ENCODE results near the gene PCGF5.
A peak's percentile ranks its signal among the peaks of the same experiment; 100 is the strongest.
"Not testable (repeated sequence)": the region's sequence is repeated elsewhere in the genome, so short reads cannot be mapped to it uniquely, and the experiment has no call there.

Gene PCGF5

DNA sequence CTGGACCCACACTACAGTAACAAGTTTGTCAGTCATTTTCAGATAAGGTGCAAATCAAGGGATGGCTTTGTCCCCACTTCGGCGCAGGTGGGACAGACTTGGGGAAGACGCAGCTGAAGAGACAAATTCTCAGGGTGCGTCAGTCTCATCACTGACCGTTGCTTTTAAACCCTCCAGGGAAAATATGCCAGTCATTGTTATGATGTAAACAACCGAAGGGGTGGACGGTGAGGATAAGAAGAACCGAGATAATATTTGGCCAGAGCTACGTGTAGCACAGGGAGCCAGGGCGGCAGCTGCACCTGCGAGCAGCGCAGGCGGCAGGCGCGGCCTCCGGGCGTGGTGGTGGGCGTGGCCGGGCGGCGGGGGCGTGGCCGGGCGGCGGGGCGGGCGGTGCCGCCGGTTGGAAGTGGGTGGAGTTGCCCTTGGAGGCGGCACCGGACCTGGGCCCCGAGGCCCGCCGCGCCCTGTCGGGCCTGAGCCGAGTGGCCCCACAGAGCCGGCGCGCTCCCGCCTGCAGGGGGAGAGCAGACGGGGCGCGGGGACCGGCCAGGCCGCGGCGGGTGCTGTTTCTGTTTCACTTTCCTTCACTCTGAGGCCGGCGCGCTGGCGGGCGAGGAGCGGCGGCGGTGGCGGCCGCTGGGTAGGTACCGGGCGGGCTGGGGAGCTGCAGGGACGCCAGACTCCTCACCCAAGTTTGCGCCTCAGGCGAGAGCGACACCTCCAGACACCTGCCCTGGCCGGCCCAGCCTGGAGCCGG lies at the start of gene PCGF5:
PCGF5 (plus strand) TSS at position 470 of the 760 bp plus-strand sequence. CDS start 2,209 bp downstream, outside the sequence.
- peaks cover 53% of the 10 kb centered on the region for H3K27me3 Mint-ChIP-seq (ENCODE audit: low read depth, poor library complexity)
- peaks cover 6% of the 10 kb centered on the region for H3K4me1 Mint-ChIP-seq
- H3K36me3 Mint-ChIP-seq (ENCODE audit: low read depth): no peaks in the 10 kb centered on the region
- TF ChIP-seq, protein P1, sequence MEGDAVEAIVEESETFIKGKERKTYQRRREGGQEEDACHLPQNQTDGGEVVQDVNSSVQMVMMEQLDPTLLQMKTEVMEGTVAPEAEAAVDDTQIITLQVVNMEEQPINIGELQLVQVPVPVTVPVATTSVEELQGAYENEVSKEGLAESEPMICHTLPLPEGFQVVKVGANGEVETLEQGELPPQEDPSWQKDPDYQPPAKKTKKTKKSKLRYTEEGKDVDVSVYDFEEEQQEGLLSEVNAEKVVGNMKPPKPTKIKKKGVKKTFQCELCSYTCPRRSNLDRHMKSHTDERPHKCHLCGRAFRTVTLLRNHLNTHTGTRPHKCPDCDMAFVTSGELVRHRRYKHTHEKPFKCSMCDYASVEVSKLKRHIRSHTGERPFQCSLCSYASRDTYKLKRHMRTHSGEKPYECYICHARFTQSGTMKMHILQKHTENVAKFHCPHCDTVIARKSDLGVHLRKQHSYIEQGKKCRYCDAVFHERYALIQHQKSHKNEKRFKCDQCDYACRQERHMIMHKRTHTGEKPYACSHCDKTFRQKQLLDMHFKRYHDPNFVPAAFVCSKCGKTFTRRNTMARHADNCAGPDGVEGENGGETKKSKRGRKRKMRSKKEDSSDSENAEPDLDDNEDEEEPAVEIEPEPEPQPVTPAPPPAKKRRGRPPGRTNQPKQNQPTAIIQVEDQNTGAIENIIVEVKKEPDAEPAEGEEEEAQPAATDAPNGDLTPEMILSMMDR (IDR thresholded peaks at IDR 0.05): no peak
- peak; percentile 93 for DNase-seq
- no peaks in the 10 kb centered on the region for H3K9me3 Mint-ChIP-seq
- H3K4me3 Mint-ChIP-seq: peak within 1 kb of the TSS; percentile 88
- no peak within 1 kb of the TSS for H3K27ac Mint-ChIP-seq

DNA sequence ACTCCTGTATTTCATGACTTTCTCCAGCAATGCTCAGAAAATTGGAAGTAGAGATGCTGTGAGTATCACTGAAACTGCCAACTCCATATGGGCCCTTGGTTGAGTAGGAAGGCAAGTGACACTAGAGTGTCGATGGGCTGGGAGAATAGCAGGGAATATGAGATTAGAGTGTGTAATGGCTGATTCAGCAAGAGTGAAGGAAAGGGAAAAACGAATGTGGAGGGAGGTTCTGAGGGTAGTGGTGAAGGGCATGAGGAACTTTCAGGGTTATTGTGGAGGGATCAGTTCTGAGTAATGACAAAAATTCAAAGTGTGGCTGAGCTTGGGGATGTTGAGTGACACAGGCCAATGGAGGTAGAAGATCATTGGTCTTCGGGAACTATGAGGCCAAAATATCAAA lies 49.0 kb upstream of the PCGF5 start:
- H3K36me3 Mint-ChIP-seq (ENCODE audit: low read depth): peaks cover 7% of the 10 kb centered on the region
- H3K4me1 Mint-ChIP-seq: no peaks in the 10 kb centered on the region
- H3K4me3 Mint-ChIP-seq: no peak overlapping the region
- TF ChIP-seq, protein P1 (IDR thresholded peaks at IDR 0.05): no peak
- peaks cover 22% of the 10 kb centered on the region for H3K27me3 Mint-ChIP-seq (ENCODE audit: low read depth, poor library complexity)
- peaks cover 27% of the 10 kb centered on the region for H3K9me3 Mint-ChIP-seq
- no peak for DNase-seq
- no peak overlapping the region for H3K27ac Mint-ChIP-seq

DNA sequence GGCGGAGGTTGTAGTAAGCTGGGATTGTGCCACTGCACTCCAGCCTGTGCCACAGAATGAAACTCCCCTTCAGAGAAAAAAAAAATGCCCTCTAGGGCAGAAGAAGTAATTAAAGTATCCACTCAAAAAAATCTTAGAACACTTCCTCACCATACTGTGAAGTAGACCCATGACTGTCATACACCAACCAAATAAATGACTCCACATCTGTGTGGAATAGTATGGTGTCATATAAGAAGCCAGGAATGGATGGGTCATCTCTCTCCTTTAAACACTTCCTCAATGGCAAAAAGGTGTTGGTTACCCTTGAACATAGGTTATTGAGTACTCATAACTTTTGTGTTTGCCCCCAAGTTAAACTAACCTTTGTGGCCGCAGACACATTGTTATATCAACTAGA lies 48.1 kb upstream of the PCGF5 start:
- Mint-ChIP-seq H3K27me3 (ENCODE audit: low read depth, poor library complexity) (peaks cover 16% of the 10 kb centered on the region), H3K4me3 (no peak overlapping the region), H3K36me3 (ENCODE audit: low read depth) (peaks cover 9% of the 10 kb centered on the region)

DNA sequence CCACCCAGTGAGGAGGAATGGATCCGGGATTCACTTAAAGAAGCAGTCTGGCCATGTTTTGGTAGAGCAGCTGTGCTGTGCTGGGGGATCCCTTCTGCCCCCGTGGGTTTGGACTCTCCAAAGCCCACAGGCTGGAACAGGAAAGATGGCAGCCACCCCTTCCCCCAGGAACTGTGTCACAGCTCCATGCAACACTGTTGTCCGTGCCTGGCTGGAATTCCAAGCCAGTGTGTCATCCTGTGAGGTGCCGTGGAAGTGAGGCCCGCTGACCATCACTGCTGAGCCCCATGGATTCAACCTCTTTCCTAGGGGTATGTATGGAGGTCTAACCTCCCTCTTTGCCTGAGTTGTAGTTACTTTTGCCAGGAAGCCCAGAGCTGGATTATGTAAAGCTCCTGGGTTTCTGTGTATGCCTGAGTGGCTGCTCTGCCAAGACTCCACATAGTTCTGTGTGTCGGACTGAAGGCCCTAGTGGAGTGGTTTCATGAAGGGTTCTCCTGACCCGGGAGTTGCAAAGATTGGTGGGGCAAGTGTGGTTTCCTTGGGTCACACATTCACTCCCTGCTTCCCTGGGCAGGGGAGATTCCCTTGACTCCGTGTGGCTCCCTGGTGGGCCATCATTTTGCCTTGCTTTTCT lies 35.1 kb upstream of the PCGF5 start:
- Mint-ChIP-seq H3K27ac (no peak overlapping the region), H3K27me3 (ENCODE audit: low read depth, poor library complexity) (peaks cover 9% of the 10 kb centered on the region), H3K36me3 (ENCODE audit: low read depth) (no peaks in the 10 kb centered on the region), H3K4me3 (no peak overlapping the region), H3K4me1 (no peaks in the 10 kb centered on the region), H3K9me3 (peaks cover 25% of the 10 kb centered on the region)
- no peak for DNase-seq
- TF ChIP-seq, protein P1 (IDR thresholded peaks at IDR 0.05): no peak

More for the DNA sequence above, 48.1 kb upstream of the PCGF5 start:
- no peak for DNase-seq
- H3K4me1 Mint-ChIP-seq: no peaks in the 10 kb centered on the region
- TF ChIP-seq, protein P1 (IDR thresholded peaks at IDR 0.05): no peak
- H3K27ac Mint-ChIP-seq: no peak overlapping the region
- H3K9me3 Mint-ChIP-seq: peaks cover 34% of the 10 kb centered on the region

DNA sequence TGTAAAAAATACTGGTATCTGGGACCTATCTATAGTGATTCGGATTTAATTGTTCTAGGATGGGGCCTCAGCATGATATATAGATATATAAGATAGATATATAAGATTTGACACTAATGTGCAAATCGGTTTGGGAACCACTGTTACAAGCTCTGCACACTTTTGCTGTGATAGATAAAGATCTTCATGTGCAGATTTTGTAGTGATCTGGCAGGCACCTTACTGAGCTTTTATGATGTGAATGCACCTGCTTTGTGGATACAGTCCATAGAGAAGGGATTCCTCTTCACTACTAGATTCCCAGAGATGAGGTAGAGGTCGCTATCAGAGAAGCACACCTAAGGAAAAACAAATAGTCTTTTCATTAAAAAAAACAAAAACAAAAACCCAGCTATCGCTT lies 33.3 kb upstream of the PCGF5 start:
- no peak for DNase-seq
- Mint-ChIP-seq H3K4me1 (no peaks in the 10 kb centered on the region), H3K27ac (no peak overlapping the region), H3K4me3 (no peak overlapping the region), H3K9me3 (peaks cover 7% of the 10 kb centered on the region), H3K27me3 (ENCODE audit: low read depth, poor library complexity) (peaks cover 4% of the 10 kb centered on the region), H3K36me3 (ENCODE audit: low read depth) (no peaks in the 10 kb centered on the region)
- TF ChIP-seq, protein P1 (IDR thresholded peaks at IDR 0.05): no peak

DNA sequence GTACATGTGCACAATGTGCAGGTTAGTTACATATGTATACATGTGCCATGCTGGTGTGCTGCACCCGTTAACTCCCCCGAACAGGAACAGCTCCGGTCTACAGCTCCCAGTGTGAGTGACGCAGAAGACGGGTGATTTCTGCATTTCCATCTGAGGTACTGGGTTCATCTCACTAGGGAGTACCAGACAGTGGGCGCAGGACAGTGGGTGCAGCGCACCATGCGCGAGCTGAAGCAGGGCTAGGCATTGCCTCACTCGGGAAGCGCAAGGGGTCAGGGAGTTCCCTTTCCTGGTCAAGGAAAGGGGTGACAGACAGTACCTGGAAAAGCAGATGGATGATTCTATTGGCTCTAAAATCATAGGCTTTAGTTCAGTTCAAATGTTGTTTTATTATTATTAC lies 32.5 kb upstream of the PCGF5 start:
- not testable (repeated sequence) for H3K9me3 Mint-ChIP-seq; H3K36me3 Mint-ChIP-seq (ENCODE audit: low read depth); H3K27ac Mint-ChIP-seq; H3K4me3 Mint-ChIP-seq; H3K4me1 Mint-ChIP-seq; DNase-seq; H3K27me3 Mint-ChIP-seq (ENCODE audit: low read depth, poor library complexity)
